Peyer's patch (tissue), 4 donors: ENCODE data around the gene FUT7.

Experiments
- POLR2A ChIP-seq, 2 donors: fragments of 450-650 bp; IDR thresholded peaks; one replicate each; pipeline ENCODE4 v1.5.1; 2017; ENCODE audit warnings: antibody characterized with exemption in 2 of 2, mild to moderate bottlenecking in 2 of 2, moderate library complexity in 2 of 2
- TF ChIP-seq, protein P1 (sequence below), 6 experiments: fragments of 450-650 bp in 4 of 6; fragments of 200-600 bp in 2 of 6; sonication (generic) in 1 of 6; IDR thresholded peaks; one replicate each; pipeline ENCODE4 v1.5.1; 2017 to 2019; ENCODE audit warnings: antibody characterized with exemption in 6 of 6, mild to moderate bottlenecking in 3 of 6, moderate library complexity in 1 of 6

DNA sequence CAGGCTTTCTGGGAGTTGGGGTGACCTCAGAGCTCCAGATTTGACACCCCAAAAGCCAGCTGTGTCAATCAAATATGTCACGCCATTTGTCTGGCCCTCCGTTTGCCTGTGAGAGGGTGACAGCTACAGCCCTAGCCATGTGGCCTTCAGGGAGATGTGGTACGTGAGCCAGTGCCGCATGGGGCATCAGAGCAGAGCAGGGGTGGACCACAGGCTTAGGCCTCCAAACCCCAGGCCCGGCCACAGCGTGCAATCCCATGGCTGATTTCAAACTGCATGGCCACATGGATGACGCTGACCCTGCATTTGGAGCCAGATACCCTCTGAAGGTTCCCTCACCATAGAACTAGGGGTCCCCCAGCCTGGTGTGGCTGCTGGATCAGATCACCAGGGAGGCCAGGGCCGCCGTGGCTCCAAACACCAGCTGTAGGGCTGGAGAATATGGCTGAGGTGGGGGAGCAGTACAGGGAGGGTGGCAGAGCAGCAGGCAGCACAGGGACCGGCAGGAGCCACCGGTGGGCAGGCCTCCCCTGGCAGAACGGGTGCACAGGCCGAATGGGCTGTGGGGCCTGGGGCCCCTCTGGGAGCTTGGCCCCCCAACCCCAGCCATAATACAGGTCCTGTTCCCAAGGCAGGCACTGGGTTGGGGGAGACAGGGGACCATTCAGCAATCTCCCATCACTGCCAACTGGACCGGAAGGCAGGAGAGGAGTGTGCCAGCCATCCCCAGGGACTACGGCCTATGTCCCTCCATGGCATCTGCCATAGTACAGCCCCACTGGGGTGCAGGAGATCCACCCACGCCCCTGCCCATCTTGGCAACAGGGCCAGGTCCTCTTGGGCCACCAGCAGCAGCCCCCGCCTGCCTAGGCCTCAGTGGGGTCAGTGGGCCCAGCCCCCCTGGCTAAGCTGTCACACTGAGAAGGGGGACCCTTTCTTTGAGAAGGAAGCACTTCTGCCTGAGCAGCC is 36.9 kb upstream of the FUT7 start:
- no peak for TF ChIP-seq POLR2A (IDR thresholded peaks at IDR 0.05)
- TF ChIP-seq, protein P1, sequence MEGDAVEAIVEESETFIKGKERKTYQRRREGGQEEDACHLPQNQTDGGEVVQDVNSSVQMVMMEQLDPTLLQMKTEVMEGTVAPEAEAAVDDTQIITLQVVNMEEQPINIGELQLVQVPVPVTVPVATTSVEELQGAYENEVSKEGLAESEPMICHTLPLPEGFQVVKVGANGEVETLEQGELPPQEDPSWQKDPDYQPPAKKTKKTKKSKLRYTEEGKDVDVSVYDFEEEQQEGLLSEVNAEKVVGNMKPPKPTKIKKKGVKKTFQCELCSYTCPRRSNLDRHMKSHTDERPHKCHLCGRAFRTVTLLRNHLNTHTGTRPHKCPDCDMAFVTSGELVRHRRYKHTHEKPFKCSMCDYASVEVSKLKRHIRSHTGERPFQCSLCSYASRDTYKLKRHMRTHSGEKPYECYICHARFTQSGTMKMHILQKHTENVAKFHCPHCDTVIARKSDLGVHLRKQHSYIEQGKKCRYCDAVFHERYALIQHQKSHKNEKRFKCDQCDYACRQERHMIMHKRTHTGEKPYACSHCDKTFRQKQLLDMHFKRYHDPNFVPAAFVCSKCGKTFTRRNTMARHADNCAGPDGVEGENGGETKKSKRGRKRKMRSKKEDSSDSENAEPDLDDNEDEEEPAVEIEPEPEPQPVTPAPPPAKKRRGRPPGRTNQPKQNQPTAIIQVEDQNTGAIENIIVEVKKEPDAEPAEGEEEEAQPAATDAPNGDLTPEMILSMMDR (IDR thresholded peaks at IDR 0.05): no peak
